ENCODE data around the gene PRPF6.

Gene PRPF6

GRCh38 chr20:64076061-64076997, 95.4 kb downstream of the PRPF6 start:
- TF ChIP-seq CTCF (conservative IDR thresholded peaks at IDR 0.05; ENCODE audit: control insufficient read depth, insufficient read depth, low read depth, low read length) = no peak
- no peak overlapping the region for H3K4me3 ChIP-seq (ENCODE audit: control insufficient read depth, low read depth, low read length)
- DNase-seq (ENCODE audit: low read depth) = no peak

GRCh38 chr20:64077094-64077493, 96.2 kb downstream of the PRPF6 start:
- no peak overlapping the region for H3K4me3 ChIP-seq (ENCODE audit: control insufficient read depth, low read depth, low read length)
- no peak for TF ChIP-seq CTCF (conservative IDR thresholded peaks at IDR 0.05; ENCODE audit: control insufficient read depth, insufficient read depth, low read depth, low read length)
- DNase-seq (ENCODE audit: low read depth) = no peak

- TF ChIP-seq CTCF (conservative IDR thresholded peaks at IDR 0.05; ENCODE audit: control insufficient read depth, insufficient read depth, low read depth, low read length) = no peak
- no peak overlapping the region for H3K4me3 ChIP-seq (ENCODE audit: control insufficient read depth, low read depth, low read length)
- DNase-seq (ENCODE audit: low read depth) = no peak
Measured at GRCh38 chr20:64077541-64077875, 96.6 kb downstream of the PRPF6 start.

- H3K4me3 ChIP-seq (ENCODE audit: control insufficient read depth, low read depth, low read length) = no peak overlapping the region
- DNase-seq (ENCODE audit: low read depth) = no peak
- TF ChIP-seq CTCF (conservative IDR thresholded peaks at IDR 0.05; ENCODE audit: control insufficient read depth, insufficient read depth, low read depth, low read length) = no peak
Measured at GRCh38 chr20:64077876-64078551, 97.1 kb downstream of the PRPF6 start.

GRCh38 chr20:64078934-64079272, 98.0 kb downstream of the PRPF6 start:
- TF ChIP-seq CTCF (conservative IDR thresholded peaks at IDR 0.05; ENCODE audit: control insufficient read depth, insufficient read depth, low read depth, low read length) = no peak
- H3K4me3 ChIP-seq (ENCODE audit: control insufficient read depth, low read depth, low read length) = peak overlapping the region; percentile 61
- DNase-seq (ENCODE audit: low read depth) = no peak

GRCh38 chr20:64079273-64080012, 98.5 kb downstream of the PRPF6 start, which contains the start of gene RGS19:
RGS19 (minus strand) TSS chr20:64079518; CDS start chr20:64076886, 2,632 bp downstream.
- DNase-seq (ENCODE audit: low read depth) = peak; percentile 44
- H3K4me3 ChIP-seq (ENCODE audit: control insufficient read depth, low read depth, low read length) = peak within 1 kb of the TSS; percentile 61
- no peak for TF ChIP-seq CTCF (conservative IDR thresholded peaks at IDR 0.05; ENCODE audit: control insufficient read depth, insufficient read depth, low read depth, low read length)

Data from fibroblast of mammary gland (primary cell).